ENCODE data around the gene KCNQ4. TPM values are rescaled to one million over a fixed set of nuclear protein-coding genes. Genes with fewer than 3 reads are reported as not detected.
A peak's percentile ranks its signal among the peaks of the same experiment; 100 is the strongest.

Gene KCNQ4
- total and polyA plus RNA-seq, 2 experiments from 2014 or later: 1.3 to 3.0 TPM

GRCh38 chr1:40773748-40774265 is 9.8 kb upstream of the KCNQ4 start:
- peaks cover 67% of the 10 kb centered on the region for H3K36me3 Mint-ChIP-seq (ENCODE audit: low read depth)
- Histone ChIP-seq H3K79me2 (replicated peaks; ENCODE audit: insufficient read depth) (no peaks in the 10 kb centered on the region), H2AFZ (no peak overlapping the region), H3K27me3 (ENCODE audit: insufficient read depth) (no peaks in the 10 kb centered on the region), H3K4me2 (peak overlapping the region; percentile 58; the same call in 1 of the 2 replicates), H4K20me1 (replicated peaks; ENCODE audit: insufficient read depth) (no peaks in the 10 kb centered on the region; the same call in 1 of the 2 replicates), H3K27ac (ENCODE audit: low read depth) (peak overlapping the region; percentile 79), H3K36me3 (ENCODE audit: insufficient read depth) (peaks cover 6% of the 10 kb centered on the region; the same call in 1 of the 2 replicates), H3K4me1 (ENCODE audit: insufficient read depth) (peaks cover 22% of the 10 kb centered on the region), H3F3A (replicated peaks; ENCODE audit: low read depth) (peaks cover 13% of the 10 kb centered on the region), H3K4me3 (no peak overlapping the region; the same call in 1 of the 2 replicates), H3K9me2 (ENCODE audit: insufficient read depth) (no peaks in the 10 kb centered on the region)
- peaks cover 9% of the 10 kb centered on the region for H3K27me3 Mint-ChIP-seq (ENCODE audit: insufficient read depth, low read depth, poor library complexity)
- no peak for TF ChIP-seq EZH2 (IDR thresholded peaks at IDR 0.05; ENCODE audit: low read depth, unreplicated experiment)
- 0 out of 2 replicates have a peak, but pooled peaks have one; percentile 39 for TF ChIP-seq ZNF462 (CRISPR knock-in tag; IDR thresholded peaks at IDR 0.05)
- TF ChIP-seq CREB1 (CRISPR knock-in tag; IDR thresholded peaks at IDR 0.05; ENCODE audit: low read depth): 0 out of 2 replicates have a peak, but pooled peaks have one; percentile 1
- no peak for TF ChIP-seq REST (IDR thresholded peaks at IDR 0.05; ENCODE audit: unreplicated experiment)
- no peak for TF ChIP-seq JUNB (IDR thresholded peaks at IDR 0.05; ENCODE audit: unreplicated experiment)
- TF ChIP-seq ZNF331 (CRISPR knock-in tag; IDR thresholded peaks at IDR 0.05; ENCODE audit: low read depth): no peak
- peak overlapping the region; percentile 25 for H3K4me3 Mint-ChIP-seq
- peaks cover 58% of the 10 kb centered on the region for H3K4me1 Mint-ChIP-seq
- H3K27ac Mint-ChIP-seq: peak overlapping the region; percentile 88
- DNase-seq (ENCODE audit: low spot score): peak; percentile 67
- ATAC-seq: peak; percentile 84
- H3K9me3 Mint-ChIP-seq: peaks cover 20% of the 10 kb centered on the region

Measured in GM23338 (cell line).